A549 (cell line): Measurements from ENCODE around the gene PAK4. TPM values are rescaled to one million over a fixed set of nuclear protein-coding genes. Genes with fewer than 3 reads are reported as not detected.

ENCODE experiments used
- ATAC-seq, 2 experiments: fragments of 200-7000 bp in 1 of 2; fragments of >200 bp in 1 of 2; cut with Nextera tagmentation in 1 of 2; cut with Tn5 transposase in 1 of 2; 3 replicates each; pipeline versions ENCODE4 v1.8.0 to v1.9.1; 2018 to 2020; ENCODE audit warnings: mild to moderate bottlenecking in 1 of 2, moderate library complexity in 1 of 2
- CTCF ChIA-PET: fragments of 300-600 bp; sonication (Branson Sonifier 250); formaldehyde crosslinking; extraction: SDS; loops from one replicate; lab custom pipeline; 2021; ENCODE audit warnings: antibody characterized with exemption, inconsistent platforms; lab: Yijun Ruan, JAX
- POLR2A ChIA-PET: fragments of 350-600 bp; formaldehyde crosslinking; extraction: SDS; loops from one replicate; lab custom pipeline; 2021; ENCODE audit warnings: antibody characterized with exemption, inconsistent platforms; lab: Yijun Ruan, JAX
- DNase-seq, 2 experiments: peaks; one replicate each; pipeline versions ENCODE4 v3.0.0 to v3.0.0-alpha.2; 2011 to 2016; ENCODE audit warnings: low read depth in 1 of 2, low spot score in 1 of 2
- FAIRE-seq: peaks from 2 replicates; lab custom pipeline; 2011; peaks lifted over from hg19 to GRCh38; lab: Jason Lieb, UNC
- H3K27ac ChIP-seq, 2 experiments: fragments of >200 bp; sonication (Bioruptor Twin); formaldehyde crosslinking; 3 replicates each; pipeline ENCODE4 v1.5.1; 2016 to 2017
- H3K4me1 ChIP-seq: fragments of >200 bp; sonication (Bioruptor Twin); formaldehyde crosslinking; 3 replicates; pipeline ENCODE4 v1.6.1; 2016
- H3K4me2 ChIP-seq: fragments of >200 bp; sonication (Bioruptor Twin); formaldehyde crosslinking; 3 replicates; pipeline ENCODE4 v1.6.1; 2016
- H3K4me3 ChIP-seq: fragments of >200 bp; sonication (Bioruptor Twin); formaldehyde crosslinking; 3 replicates; pipeline ENCODE4 v1.5.1; 2016
- H3K9me3 ChIP-seq: fragments of >200 bp; sonication (Bioruptor Twin); formaldehyde crosslinking; 3 replicates; pipeline ENCODE4 v1.6.1; 2016
- CEBPB ChIP-seq, 2 experiments: fragments of >200 bp in 1 of 2; sonication (Bioruptor Twin) in 1 of 2; formaldehyde crosslinking in 1 of 2; IDR thresholded peaks; 2 replicates each; pipeline ENCODE4 v1.6.1; 2012 to 2016
- FOXS1 ChIP-seq: fragments of 250-450 bp; sonication (Bioruptor Pico); IDR thresholded peaks from 2 replicates; pipeline ENCODE4 v1.5.0; 2020; ENCODE audit warnings: mild to moderate bottlenecking, moderate library complexity
- GATA3 ChIP-seq: IDR thresholded peaks from 2 replicates; pipeline ENCODE4 v1.6.1; 2012; ENCODE audit warnings: borderline replicate concordance
- HOXA7 ChIP-seq: fragments of 250-450 bp; sonication (Bioruptor Pico); IDR thresholded peaks from 2 replicates; pipeline ENCODE4 v1.5.0; 2020; ENCODE audit warnings: mild to moderate bottlenecking, moderate library complexity
- HOXB5 ChIP-seq: fragments of 250-450 bp; sonication (Bioruptor Pico); IDR thresholded peaks from 2 replicates; pipeline ENCODE4 v1.5.0; 2020; ENCODE audit warnings: mild to moderate bottlenecking, moderate library complexity
- MAFK ChIP-seq: fragments of 450-650 bp; IDR thresholded peaks from 2 replicates; pipeline ENCODE4 v1.6.1; 2014; ENCODE audit not compliant: partially characterized antibody
- MYC ChIP-seq: IDR thresholded peaks from 2 replicates; pipeline ENCODE4 v1.6.1; 2012; ENCODE audit warnings: mild to moderate bottlenecking, inconsistent platforms, low read length, improper control_type of control experiment, borderline replicate concordance
- NPAS2 ChIP-seq: fragments of 250-450 bp; sonication (Bioruptor Pico); IDR thresholded peaks from 2 replicates; pipeline ENCODE4 v1.8.0; 2022; ENCODE audit warnings: mild to moderate bottlenecking, moderate library complexity, borderline replicate concordance
- POLR2A ChIP-seq: IDR thresholded peaks from 2 replicates; pipeline ENCODE4 v1.6.1; 2012; ENCODE audit warnings: mild to moderate bottlenecking, low read length
- POLR2AphosphoS2 ChIP-seq: conservative IDR thresholded peaks from 2 replicates; pipeline ENCODE4 v1.6.1; 2012; ENCODE audit warnings: low read length, improper control_type of control experiment, inconsistent platforms
- RCOR1 ChIP-seq: fragments of 150-350 bp; IDR thresholded peaks from 2 replicates; pipeline ENCODE4 v1.6.1; 2014; ENCODE audit warnings: antibody characterized with exemption, low read length, low read depth
- RFX5 ChIP-seq: fragments of 450-650 bp; IDR thresholded peaks from 2 replicates; pipeline ENCODE4 v1.7.1; 2014; ENCODE audit warnings: antibody characterized with exemption, mild to moderate bottlenecking, moderate library complexity
- SREBF2 ChIP-seq: fragments of 450-650 bp; IDR thresholded peaks from 2 replicates; pipeline ENCODE4 v1.6.1; 2014; ENCODE audit warnings: mild to moderate bottlenecking, moderate library complexity
- TFCP2L1 ChIP-seq: fragments of 250-450 bp; sonication (Bioruptor Pico); IDR thresholded peaks from 2 replicates; pipeline ENCODE4 v1.5.0; 2021; ENCODE audit warnings: mild to moderate bottlenecking
- ZC3H11A ChIP-seq: fragments of 450-650 bp; IDR thresholded peaks from 2 replicates; pipeline ENCODE4 v1.6.1; 2014; ENCODE audit warnings: antibody characterized with exemption, mild to moderate bottlenecking
- WGBS: methylation state at CpG from one replicate; pipeline ENCODE4 v1.1.6; 2017; ENCODE audit errors: missing lambda C conversion rate; 5-methylcytosine and 5-hydroxymethylcytosine counted together
- polyA plus RNA-seq, 4 experiments: library from polyadenylated mRNA; depleted of rRNA in 3 of 4; stranded (reverse); fragments of >200 nt; fragmentation: RNase III in 1 of 4; extraction: RNeasy Plus Mini Kit Qiagen cat#74134 plus additional on column Dnase treatment in 1 of 4; gene quantifications; 2 replicates in 3 of 4; 3 replicates in 1 of 4; pipeline ENCODE4 v1.2.3, GENCODE V29; 2011 to 2017
- TF ChIP-seq, protein P1 (sequence below): fragments of 450-650 bp; IDR thresholded peaks from 2 replicates; pipeline ENCODE4 v1.6.1; 2014; ENCODE audit warnings: antibody characterized with exemption
- TF ChIP-seq, protein P2 (sequence below): fragments of 200-600 bp; sonication (generic); IDR thresholded peaks from 2 replicates; pipeline ENCODE4 v1.6.1; 2016; ENCODE audit warnings: antibody characterized with exemption, mild to moderate bottlenecking, moderate library complexity
- TF ChIP-seq, protein P3 (sequence below): fragments of 150-350 bp; IDR thresholded peaks from 2 replicates; pipeline ENCODE4 v1.6.1; 2014; ENCODE audit warnings: low read depth, mild to moderate bottlenecking, low read length
- TF ChIP-seq, protein P4 (sequence below): fragments of >200 bp; sonication (Bioruptor Twin); formaldehyde crosslinking; IDR thresholded peaks from 2 replicates; pipeline ENCODE4 v1.6.1; 2016
- TF ChIP-seq, protein P5 (sequence below): fragments of >200 bp; sonication (Bioruptor Twin); formaldehyde crosslinking; IDR thresholded peaks from 3 replicates; pipeline ENCODE4 v1.5.1; 2016
- TF ChIP-seq, protein P6 (sequence below): IDR thresholded peaks from 2 replicates; pipeline ENCODE4 v1.6.1; 2012

Gene PAK4
- polyA plus RNA-seq, 2 of the 4 experiments (the other 2 are of a cell fraction) = 42.9 to 84.2 TPM

DNA sequence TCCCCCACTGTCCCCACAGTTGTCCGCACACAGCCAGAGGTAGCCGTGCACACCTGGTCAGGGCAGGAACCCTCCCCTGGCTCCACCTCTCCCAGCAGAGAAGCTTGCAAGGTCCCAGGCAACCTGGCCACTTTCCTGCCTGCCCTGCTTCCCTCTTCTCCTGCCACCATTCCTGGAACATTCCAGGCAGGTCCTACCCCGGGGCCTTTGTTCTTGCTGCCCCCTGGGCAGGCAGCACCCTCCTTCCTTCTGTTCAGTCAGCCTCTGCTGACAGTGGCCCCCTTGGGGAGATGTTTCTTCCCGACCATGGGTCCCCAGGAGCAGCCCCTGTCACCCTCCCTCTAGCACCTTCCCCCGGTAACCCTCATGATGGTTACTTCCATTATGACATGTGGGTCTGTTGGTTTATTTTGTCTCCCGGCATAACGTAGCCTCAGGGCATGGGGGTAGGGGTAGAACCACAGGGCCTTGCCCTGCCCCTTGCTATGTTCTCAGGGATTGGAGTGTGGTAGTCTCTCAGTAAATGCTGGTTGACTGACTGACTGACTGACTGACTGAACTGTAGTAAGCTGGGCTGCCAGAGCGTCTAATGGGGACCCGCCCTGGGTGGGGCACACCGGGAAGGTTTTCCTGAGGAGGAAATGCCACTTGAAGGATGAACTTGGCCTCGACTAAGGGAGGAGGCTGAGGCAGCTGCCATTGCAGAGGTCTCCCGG is 10.8 kb downstream of the PAK4 start:
- Histone ChIP-seq H3K4me1 (peaks cover 50% of the 10 kb centered on the region), H3K4me3 (no peak overlapping the region), H3K27ac (peak overlapping the region in 1 of 2 experiments; percentile 49; a peak in 3 of 6 replicates), H3K4me2 (peak overlapping the region; percentile 11), H3K9me3 (no peaks in the 10 kb centered on the region)
- DNase-seq (no peak), ATAC-seq (peak; percentile 5 to 10; a peak in 2 of 6 replicates), FAIRE-seq (peak; percentile 13)
- ChIA-PET POLR2A (no interaction called here), CTCF (interaction anchor here (0.9 to 4.2 kb wide), 8 partner anchors 9 to 193 kb away, joined by 3 to 22 read pairs (median 4); partner anchors contain the start of gene PAK4)
- 59% methylated on average over 12 of the region's 12 CpGs for WGBS
- TF ChIP-seq NPAS2 (CRISPR knock-in tag) = no peak
- no peak for TF ChIP-seq ZC3H11A
- TF ChIP-seq, protein P1, sequence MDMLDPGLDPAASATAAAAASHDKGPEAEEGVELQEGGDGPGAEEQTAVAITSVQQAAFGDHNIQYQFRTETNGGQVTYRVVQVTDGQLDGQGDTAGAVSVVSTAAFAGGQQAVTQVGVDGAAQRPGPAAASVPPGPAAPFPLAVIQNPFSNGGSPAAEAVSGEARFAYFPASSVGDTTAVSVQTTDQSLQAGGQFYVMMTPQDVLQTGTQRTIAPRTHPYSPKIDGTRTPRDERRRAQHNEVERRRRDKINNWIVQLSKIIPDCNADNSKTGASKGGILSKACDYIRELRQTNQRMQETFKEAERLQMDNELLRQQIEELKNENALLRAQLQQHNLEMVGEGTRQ = no peak
- TF ChIP-seq, protein P2, sequence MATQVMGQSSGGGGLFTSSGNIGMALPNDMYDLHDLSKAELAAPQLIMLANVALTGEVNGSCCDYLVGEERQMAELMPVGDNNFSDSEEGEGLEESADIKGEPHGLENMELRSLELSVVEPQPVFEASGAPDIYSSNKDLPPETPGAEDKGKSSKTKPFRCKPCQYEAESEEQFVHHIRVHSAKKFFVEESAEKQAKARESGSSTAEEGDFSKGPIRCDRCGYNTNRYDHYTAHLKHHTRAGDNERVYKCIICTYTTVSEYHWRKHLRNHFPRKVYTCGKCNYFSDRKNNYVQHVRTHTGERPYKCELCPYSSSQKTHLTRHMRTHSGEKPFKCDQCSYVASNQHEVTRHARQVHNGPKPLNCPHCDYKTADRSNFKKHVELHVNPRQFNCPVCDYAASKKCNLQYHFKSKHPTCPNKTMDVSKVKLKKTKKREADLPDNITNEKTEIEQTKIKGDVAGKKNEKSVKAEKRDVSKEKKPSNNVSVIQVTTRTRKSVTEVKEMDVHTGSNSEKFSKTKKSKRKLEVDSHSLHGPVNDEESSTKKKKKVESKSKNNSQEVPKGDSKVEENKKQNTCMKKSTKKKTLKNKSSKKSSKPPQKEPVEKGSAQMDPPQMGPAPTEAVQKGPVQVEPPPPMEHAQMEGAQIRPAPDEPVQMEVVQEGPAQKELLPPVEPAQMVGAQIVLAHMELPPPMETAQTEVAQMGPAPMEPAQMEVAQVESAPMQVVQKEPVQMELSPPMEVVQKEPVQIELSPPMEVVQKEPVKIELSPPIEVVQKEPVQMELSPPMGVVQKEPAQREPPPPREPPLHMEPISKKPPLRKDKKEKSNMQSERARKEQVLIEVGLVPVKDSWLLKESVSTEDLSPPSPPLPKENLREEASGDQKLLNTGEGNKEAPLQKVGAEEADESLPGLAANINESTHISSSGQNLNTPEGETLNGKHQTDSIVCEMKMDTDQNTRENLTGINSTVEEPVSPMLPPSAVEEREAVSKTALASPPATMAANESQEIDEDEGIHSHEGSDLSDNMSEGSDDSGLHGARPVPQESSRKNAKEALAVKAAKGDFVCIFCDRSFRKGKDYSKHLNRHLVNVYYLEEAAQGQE = no peak
- TF ChIP-seq GATA3 = no peak
- no peak for TF ChIP-seq CEBPB (IDR thresholded peaks at IDR 0.05)
- TF ChIP-seq MAFK = no peak
- no peak for TF ChIP-seq MYC
- no peak for TF ChIP-seq FOXS1 (CRISPR knock-in tag)
- no peak for TF ChIP-seq RFX5

DNA sequence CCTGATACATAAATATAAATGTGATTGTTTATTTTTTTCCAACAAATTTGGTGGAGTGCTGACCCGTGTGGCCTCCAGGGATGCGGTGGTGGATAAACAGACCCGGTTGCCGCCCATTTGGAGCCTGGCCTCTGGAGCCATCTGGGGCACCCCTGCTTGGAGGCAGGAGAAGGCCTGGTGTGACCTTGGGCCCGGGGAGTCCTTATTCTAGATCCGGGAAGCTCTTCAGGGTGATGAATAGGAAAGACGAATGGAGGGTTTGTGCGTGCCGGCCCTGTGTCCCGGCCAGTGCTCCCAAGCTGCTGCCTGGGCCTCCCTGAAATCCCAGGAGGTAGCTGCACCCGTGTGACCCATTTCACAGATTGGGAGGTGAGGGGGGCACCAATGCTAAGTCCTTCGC is 11.5 kb downstream of the PAK4 start:
- WGBS = 90% methylated on average over 12 of the region's 12 CpGs
- TF ChIP-seq, protein P3, sequence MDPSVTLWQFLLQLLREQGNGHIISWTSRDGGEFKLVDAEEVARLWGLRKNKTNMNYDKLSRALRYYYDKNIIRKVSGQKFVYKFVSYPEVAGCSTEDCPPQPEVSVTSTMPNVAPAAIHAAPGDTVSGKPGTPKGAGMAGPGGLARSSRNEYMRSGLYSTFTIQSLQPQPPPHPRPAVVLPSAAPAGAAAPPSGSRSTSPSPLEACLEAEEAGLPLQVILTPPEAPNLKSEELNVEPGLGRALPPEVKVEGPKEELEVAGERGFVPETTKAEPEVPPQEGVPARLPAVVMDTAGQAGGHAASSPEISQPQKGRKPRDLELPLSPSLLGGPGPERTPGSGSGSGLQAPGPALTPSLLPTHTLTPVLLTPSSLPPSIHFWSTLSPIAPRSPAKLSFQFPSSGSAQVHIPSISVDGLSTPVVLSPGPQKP = no peak
- TF ChIP-seq HOXB5 (no peak), POLR2AphosphoS2 (no peak), MAFK (no peak), NPAS2 (CRISPR knock-in tag) (no peak), HOXA7 (CRISPR knock-in tag) (no peak), ZC3H11A (no peak), RCOR1 (no peak), FOXS1 (CRISPR knock-in tag) (no peak), TFCP2L1 (no peak), SREBF2 (no peak), POLR2A (no peak)
- TF ChIP-seq, protein P4, sequence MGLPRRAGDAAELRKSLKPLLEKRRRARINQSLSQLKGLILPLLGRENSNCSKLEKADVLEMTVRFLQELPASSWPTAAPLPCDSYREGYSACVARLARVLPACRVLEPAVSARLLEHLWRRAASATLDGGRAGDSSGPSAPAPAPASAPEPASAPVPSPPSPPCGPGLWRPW = no peak
- TF ChIP-seq, protein P5, sequence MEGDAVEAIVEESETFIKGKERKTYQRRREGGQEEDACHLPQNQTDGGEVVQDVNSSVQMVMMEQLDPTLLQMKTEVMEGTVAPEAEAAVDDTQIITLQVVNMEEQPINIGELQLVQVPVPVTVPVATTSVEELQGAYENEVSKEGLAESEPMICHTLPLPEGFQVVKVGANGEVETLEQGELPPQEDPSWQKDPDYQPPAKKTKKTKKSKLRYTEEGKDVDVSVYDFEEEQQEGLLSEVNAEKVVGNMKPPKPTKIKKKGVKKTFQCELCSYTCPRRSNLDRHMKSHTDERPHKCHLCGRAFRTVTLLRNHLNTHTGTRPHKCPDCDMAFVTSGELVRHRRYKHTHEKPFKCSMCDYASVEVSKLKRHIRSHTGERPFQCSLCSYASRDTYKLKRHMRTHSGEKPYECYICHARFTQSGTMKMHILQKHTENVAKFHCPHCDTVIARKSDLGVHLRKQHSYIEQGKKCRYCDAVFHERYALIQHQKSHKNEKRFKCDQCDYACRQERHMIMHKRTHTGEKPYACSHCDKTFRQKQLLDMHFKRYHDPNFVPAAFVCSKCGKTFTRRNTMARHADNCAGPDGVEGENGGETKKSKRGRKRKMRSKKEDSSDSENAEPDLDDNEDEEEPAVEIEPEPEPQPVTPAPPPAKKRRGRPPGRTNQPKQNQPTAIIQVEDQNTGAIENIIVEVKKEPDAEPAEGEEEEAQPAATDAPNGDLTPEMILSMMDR = no peak
- TF ChIP-seq, protein P6, sequence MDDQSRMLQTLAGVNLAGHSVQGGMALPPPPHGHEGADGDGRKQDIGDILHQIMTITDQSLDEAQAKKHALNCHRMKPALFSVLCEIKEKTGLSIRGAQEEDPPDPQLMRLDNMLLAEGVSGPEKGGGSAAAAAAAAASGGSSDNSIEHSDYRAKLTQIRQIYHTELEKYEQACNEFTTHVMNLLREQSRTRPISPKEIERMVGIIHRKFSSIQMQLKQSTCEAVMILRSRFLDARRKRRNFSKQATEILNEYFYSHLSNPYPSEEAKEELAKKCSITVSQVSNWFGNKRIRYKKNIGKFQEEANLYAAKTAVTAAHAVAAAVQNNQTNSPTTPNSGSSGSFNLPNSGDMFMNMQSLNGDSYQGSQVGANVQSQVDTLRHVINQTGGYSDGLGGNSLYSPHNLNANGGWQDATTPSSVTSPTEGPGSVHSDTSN = no peak
- TF ChIP-seq, protein P2 = no peak

More for the DNA sequence above, 11.5 kb downstream of the PAK4 start:
- CTCF ChIA-PET = interaction anchor here (0.8 to 4.2 kb wide), 10 partner anchors 8 to 192 kb away, joined by 3 to 22 read pairs (median 4); partner anchors contain the start of gene PAK4
- Histone ChIP-seq H3K4me3 (no peak overlapping the region), H3K4me2 (no peak overlapping the region), H3K4me1 (peaks cover 50% of the 10 kb centered on the region), H3K27ac (peak overlapping the region in 1 of 2 experiments; percentile 49; a peak in 1 of 6 replicates), H3K9me3 (no peaks in the 10 kb centered on the region)
- FAIRE-seq (no peak), DNase-seq (no peak), ATAC-seq (no peak)
- POLR2A ChIA-PET = interaction anchor here (0.5 kb wide), 1 partner anchor 10 kb away, joined by 10 read pairs; no protein-coding TSS in a partner anchor
